Measurements from ENCODE around the gene NDUFC1. TPM values are rescaled to one million over a fixed set of nuclear protein-coding genes. Genes with fewer than 3 reads are reported as not detected.

NDUFC1 gene
- total and polyA plus RNA-seq, 2 donors (not counting 3 experiments of a cell fraction or from before 2014, with no cell fraction given): 65.2 to 78.1 TPM

DNA sequence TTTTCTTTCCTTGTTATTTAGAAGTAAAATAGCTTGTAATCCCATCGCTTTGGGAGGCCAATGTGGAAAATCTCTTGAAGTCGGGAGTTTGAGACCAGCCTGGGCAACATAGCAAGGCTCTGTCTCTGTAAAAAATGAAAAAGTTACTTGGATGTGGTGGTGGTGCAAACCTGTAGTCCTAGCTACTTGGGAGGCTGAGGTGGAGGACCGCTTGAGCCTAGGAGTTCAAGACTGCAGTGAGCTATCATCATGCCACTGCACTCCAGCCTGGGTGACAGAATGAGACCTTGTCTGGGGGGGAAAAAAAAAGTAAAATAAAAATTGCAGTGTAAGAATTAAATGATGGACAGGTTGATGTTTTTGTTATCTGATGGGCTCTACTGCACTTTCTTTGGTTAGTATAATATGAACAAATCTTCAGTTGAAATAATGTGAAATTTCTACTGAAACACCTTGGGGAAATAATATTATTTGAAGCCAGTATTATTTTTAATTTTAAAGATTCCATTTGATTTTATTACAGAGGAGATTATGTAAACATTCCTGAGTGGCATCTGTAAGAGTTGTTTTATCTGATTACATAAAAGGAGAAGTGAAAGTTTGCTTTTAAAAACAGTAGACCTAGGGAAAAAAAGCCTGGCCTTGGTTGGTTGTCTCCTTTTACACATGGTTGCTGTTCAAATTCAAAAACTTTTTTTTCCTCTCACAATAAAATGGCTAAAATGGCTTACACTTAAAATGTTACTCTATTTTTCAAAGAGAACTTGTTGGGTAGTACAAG, 10.5 kb upstream of the NDUFC1 start:
- H3K9ac ChIP-seq (replicated peaks; ENCODE audit: extremely low read depth, insufficient read depth, low read length): no peak overlapping the region
- intact Hi-C loops (cut with micrococcal nuclease) (no loop called here), dilution Hi-C loops (cut with MboI; ENCODE audit: extremely low pct_ligation_motif_present, low sequenced_read_pairs) (no loop called here)
- TF ChIP-seq, protein P1, sequence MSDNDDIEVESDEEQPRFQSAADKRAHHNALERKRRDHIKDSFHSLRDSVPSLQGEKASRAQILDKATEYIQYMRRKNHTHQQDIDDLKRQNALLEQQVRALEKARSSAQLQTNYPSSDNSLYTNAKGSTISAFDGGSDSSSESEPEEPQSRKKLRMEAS (IDR thresholded peaks at IDR 0.05; ENCODE audit: insufficient read depth, insufficient read length): no peak
- no peak for TF ChIP-seq EZH2 (IDR thresholded peaks at IDR 0.05; ENCODE audit: borderline replicate concordance, low read depth, low read length, severe bottlenecking)
- TF ChIP-seq, protein P2, sequence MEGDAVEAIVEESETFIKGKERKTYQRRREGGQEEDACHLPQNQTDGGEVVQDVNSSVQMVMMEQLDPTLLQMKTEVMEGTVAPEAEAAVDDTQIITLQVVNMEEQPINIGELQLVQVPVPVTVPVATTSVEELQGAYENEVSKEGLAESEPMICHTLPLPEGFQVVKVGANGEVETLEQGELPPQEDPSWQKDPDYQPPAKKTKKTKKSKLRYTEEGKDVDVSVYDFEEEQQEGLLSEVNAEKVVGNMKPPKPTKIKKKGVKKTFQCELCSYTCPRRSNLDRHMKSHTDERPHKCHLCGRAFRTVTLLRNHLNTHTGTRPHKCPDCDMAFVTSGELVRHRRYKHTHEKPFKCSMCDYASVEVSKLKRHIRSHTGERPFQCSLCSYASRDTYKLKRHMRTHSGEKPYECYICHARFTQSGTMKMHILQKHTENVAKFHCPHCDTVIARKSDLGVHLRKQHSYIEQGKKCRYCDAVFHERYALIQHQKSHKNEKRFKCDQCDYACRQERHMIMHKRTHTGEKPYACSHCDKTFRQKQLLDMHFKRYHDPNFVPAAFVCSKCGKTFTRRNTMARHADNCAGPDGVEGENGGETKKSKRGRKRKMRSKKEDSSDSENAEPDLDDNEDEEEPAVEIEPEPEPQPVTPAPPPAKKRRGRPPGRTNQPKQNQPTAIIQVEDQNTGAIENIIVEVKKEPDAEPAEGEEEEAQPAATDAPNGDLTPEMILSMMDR (IDR thresholded peaks at IDR 0.05; ENCODE audit: extremely low read depth in 1 of 2, insufficient read depth in 1 of 2, low read depth in 1 of 2, low read length in 2 of 2): no peak
- TF ChIP-seq FOS (IDR thresholded peaks at IDR 0.05; ENCODE audit: borderline replicate concordance, insufficient read depth, low read length): no peak
- no peak for TF ChIP-seq POLR2AphosphoS5 (IDR thresholded peaks at IDR 0.05; ENCODE audit: insufficient read depth, low read depth, low read length)
- TF ChIP-seq JUN (IDR thresholded peaks at IDR 0.05; ENCODE audit: borderline replicate concordance, insufficient read depth, insufficient read length, low read depth): no peak
- no peak for TF ChIP-seq GATA2 (IDR thresholded peaks at IDR 0.05; ENCODE audit: insufficient read depth, insufficient read length, low read depth, low read length)
- peak; percentile 33 for FAIRE-seq
- no peaks in the 10 kb centered on the region for H3K9me3 ChIP-seq (replicated peaks; ENCODE audit: control insufficient read depth, insufficient read depth, low read length)
- no peak overlapping the region for H3K27ac ChIP-seq (ENCODE audit: insufficient read depth, low read depth, low read length)
- POLR2A ChIA-PET: no interaction called here
- H3K9me1 ChIP-seq (replicated peaks; ENCODE audit: control insufficient read depth, extremely low read depth, insufficient read depth, low read length): no peaks in the 10 kb centered on the region
- no peak for DNase-seq (ENCODE audit: low read depth, low spot score)
- H3K36me3 ChIP-seq (ENCODE audit: control insufficient read depth in 2 of 2, extremely low read depth in 1 of 2, insufficient read depth in 2 of 2, low read length in 2 of 2): no peaks in the 10 kb centered on the region
- no peak overlapping the region for H3K4me2 ChIP-seq (ENCODE audit: insufficient read depth, low read length)
- no peak overlapping the region for H2AFZ ChIP-seq (ENCODE audit: low read depth, low read length)
- no peaks in the 10 kb centered on the region for H3K4me1 ChIP-seq (ENCODE audit: control insufficient read depth, extremely low read depth, insufficient read depth, low read length)
- CTCF ChIA-PET: interaction anchor here (1.4 to 2.5 kb wide), 4 partner anchors 9 to 19 kb away, joined by 3 to 11 read pairs (median 8); partner anchors contain the start of genes NAA15 and NDUFC1
- H3K27me3 ChIP-seq (ENCODE audit: control insufficient read depth in 2 of 2, insufficient read depth in 2 of 2, low read length in 2 of 2): no peaks in the 10 kb centered on the region
- peaks cover 10% of the 10 kb centered on the region for H4K20me1 ChIP-seq (replicated peaks; ENCODE audit: control insufficient read depth, extremely low read depth, insufficient read depth, low read length)
- H3K4me3 ChIP-seq (replicated peaks in 1 of 3; ENCODE audit: insufficient read depth in 1 of 3, low read depth in 1 of 3, low read length in 3 of 3): no peak overlapping the region
- BruUV-seq (replicated peaks): no TSS peak
- peaks cover 98% of the 10 kb centered on the region for H3K79me2 ChIP-seq (ENCODE audit: control insufficient read depth, insufficient read depth, low read length)
